ENCODE measurements around the gene TRAFD1. TPM values are rescaled to one million over a fixed set of nuclear protein-coding genes. Genes with fewer than 3 reads are reported as not detected.

The TRAFD1 gene
- total RNA-seq, 1 experiment from 2014 or later, result 37.8 TPM

- DNase-seq (ENCODE audit: low spot score), result peak; percentile 81
- ChIA-PET CTCF (interaction anchor here (0.5 kb wide), 1 partner anchor 19 kb away, joined by 6 read pairs; no protein-coding TSS in a partner anchor), POLR2A (ENCODE audit: low non-redundant PET) (no interaction called here)
- no peak for TF ChIP-seq EZH2 (IDR thresholded peaks at IDR 0.05; ENCODE audit: borderline replicate concordance, low read depth, low read length, poor library complexity, severe bottlenecking)
- TF ChIP-seq, protein P1, sequence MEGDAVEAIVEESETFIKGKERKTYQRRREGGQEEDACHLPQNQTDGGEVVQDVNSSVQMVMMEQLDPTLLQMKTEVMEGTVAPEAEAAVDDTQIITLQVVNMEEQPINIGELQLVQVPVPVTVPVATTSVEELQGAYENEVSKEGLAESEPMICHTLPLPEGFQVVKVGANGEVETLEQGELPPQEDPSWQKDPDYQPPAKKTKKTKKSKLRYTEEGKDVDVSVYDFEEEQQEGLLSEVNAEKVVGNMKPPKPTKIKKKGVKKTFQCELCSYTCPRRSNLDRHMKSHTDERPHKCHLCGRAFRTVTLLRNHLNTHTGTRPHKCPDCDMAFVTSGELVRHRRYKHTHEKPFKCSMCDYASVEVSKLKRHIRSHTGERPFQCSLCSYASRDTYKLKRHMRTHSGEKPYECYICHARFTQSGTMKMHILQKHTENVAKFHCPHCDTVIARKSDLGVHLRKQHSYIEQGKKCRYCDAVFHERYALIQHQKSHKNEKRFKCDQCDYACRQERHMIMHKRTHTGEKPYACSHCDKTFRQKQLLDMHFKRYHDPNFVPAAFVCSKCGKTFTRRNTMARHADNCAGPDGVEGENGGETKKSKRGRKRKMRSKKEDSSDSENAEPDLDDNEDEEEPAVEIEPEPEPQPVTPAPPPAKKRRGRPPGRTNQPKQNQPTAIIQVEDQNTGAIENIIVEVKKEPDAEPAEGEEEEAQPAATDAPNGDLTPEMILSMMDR (conservative IDR thresholded peaks at IDR 0.05; ENCODE audit: low read depth, low read length), result no peak
- Histone ChIP-seq H3K36me3 (ENCODE audit: insufficient read depth, low read length, poor library complexity, severe bottlenecking) (peaks cover 11% of the 10 kb centered on the region), H3K27ac (ENCODE audit: low read depth, low read length, poor library complexity, severe bottlenecking) (peak overlapping the region; percentile 68), H3K9me3 (ENCODE audit: low read depth, low read length, poor library complexity, severe bottlenecking) (no peaks in the 10 kb centered on the region), H3K27me3 (replicated peaks; ENCODE audit: insufficient read depth, low read depth, low read length, poor library complexity) (no peaks in the 10 kb centered on the region), H3K4me3 (ENCODE audit: low read depth, low read length, poor library complexity, severe bottlenecking) (peak overlapping the region; percentile 23), H3K4me1 (ENCODE audit: insufficient read depth, low read length, poor library complexity, severe bottlenecking) (peaks cover 41% of the 10 kb centered on the region)
- no TSS peak for BruUV-seq (replicated peaks)
- intact Hi-C loops (cut with micrococcal nuclease; ENCODE audit: unreplicated experiment), result no loop called here
Measured at GRCh38 chr12:112130441-112130998, 5.2 kb downstream of the TRAFD1 start.

- Histone ChIP-seq H3K36me3 (ENCODE audit: insufficient read depth, low read length, poor library complexity, severe bottlenecking) (peaks cover 13% of the 10 kb centered on the region), H3K27ac (ENCODE audit: low read depth, low read length, poor library complexity, severe bottlenecking) (no peak overlapping the region), H3K9me3 (ENCODE audit: low read depth, low read length, poor library complexity, severe bottlenecking) (no peaks in the 10 kb centered on the region), H3K4me1 (ENCODE audit: insufficient read depth, low read length, poor library complexity, severe bottlenecking) (peaks cover 35% of the 10 kb centered on the region), H3K4me3 (ENCODE audit: low read depth, low read length, poor library complexity, severe bottlenecking) (no peak overlapping the region), H3K27me3 (replicated peaks; ENCODE audit: insufficient read depth, low read depth, low read length, poor library complexity) (no peaks in the 10 kb centered on the region)
- ChIA-PET POLR2A (ENCODE audit: low non-redundant PET) (no interaction called here), CTCF (no interaction called here)
- no peak for DNase-seq (ENCODE audit: low spot score)
- TF ChIP-seq EZH2 (IDR thresholded peaks at IDR 0.05; ENCODE audit: borderline replicate concordance, low read depth, low read length, poor library complexity, severe bottlenecking), result no peak
- BruUV-seq (replicated peaks), result no TSS peak
- intact Hi-C loops (cut with micrococcal nuclease; ENCODE audit: unreplicated experiment), result no loop called here
Measured at GRCh38 chr12:112131686-112132085, 6.3 kb downstream of the TRAFD1 start.

GRCh38 chr12:112133418-112133817 lies 8.1 kb downstream of the TRAFD1 start:
- CTCF ChIA-PET, result no interaction called here

More at GRCh38 chr12:112133418-112133817, 8.1 kb downstream of the TRAFD1 start:
- TF ChIP-seq, protein P1 (conservative IDR thresholded peaks at IDR 0.05; ENCODE audit: low read depth, low read length), result no peak
- TF ChIP-seq EZH2 (IDR thresholded peaks at IDR 0.05; ENCODE audit: borderline replicate concordance, low read depth, low read length, poor library complexity, severe bottlenecking), result no peak
- no peak overlapping the region for H3K4me3 ChIP-seq (ENCODE audit: low read depth, low read length, poor library complexity, severe bottlenecking)
- H3K9me3 ChIP-seq (ENCODE audit: low read depth, low read length, poor library complexity, severe bottlenecking), result no peaks in the 10 kb centered on the region
- H3K27ac ChIP-seq (ENCODE audit: low read depth, low read length, poor library complexity, severe bottlenecking), result no peak overlapping the region
- BruUV-seq (replicated peaks), result no TSS peak
- intact Hi-C loops (cut with micrococcal nuclease; ENCODE audit: unreplicated experiment), result no loop called here
- no peaks in the 10 kb centered on the region for H3K27me3 ChIP-seq (replicated peaks; ENCODE audit: insufficient read depth, low read depth, low read length, poor library complexity)
- POLR2A ChIA-PET (ENCODE audit: low non-redundant PET), result no interaction called here
- DNase-seq (ENCODE audit: low spot score), result no peak
- peaks cover 16% of the 10 kb centered on the region for H3K36me3 ChIP-seq (ENCODE audit: insufficient read depth, low read length, poor library complexity, severe bottlenecking)
- H3K4me1 ChIP-seq (ENCODE audit: insufficient read depth, low read length, poor library complexity, severe bottlenecking), result peaks cover 33% of the 10 kb centered on the region

All from A673 (cell line).